PC-9 (cell line): ENCODE results near the gene CHRNA4.

Experiments used
- EZH2 ChIP-seq: fragments of 200-600 bp; sonication (generic); IDR thresholded peaks from 2 replicates; pipeline ENCODE4 v1.8.0; 2017; ENCODE audit warnings: antibody characterized with exemption, low read depth
- TF ChIP-seq, protein P1 (sequence below): fragments of 200-600 bp; sonication (generic); conservative IDR thresholded peaks from 2 replicates; pipeline ENCODE4 v1.6.1; 2017; ENCODE audit warnings: mixed run types, antibody characterized with exemption, mild to moderate bottlenecking, moderate library complexity

DNA sequence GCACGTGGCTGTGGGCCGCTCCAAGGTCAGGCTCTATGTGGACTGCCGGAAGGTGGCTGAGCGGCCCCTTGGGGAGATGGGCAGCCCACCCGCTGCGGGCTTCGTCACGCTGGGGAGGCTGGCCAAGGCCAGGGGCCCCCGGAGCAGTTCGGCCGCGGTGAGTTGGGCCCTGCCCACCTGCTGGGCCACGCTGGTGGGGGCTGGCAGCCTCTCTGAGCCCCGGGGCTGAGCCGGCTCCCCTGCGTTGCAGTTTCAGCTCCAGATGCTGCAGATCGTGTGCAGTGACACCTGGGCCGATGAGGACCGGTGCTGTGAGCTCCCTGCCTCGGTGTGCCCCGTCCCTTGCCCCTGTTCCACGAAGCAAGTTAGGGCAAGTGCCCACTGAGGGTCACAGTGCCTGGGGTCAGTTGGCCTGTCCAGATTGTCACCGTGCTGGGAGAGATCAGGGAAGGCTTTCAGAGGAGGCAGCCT, 41.1 kb downstream of the CHRNA4 start:
- TF ChIP-seq, protein P1, sequence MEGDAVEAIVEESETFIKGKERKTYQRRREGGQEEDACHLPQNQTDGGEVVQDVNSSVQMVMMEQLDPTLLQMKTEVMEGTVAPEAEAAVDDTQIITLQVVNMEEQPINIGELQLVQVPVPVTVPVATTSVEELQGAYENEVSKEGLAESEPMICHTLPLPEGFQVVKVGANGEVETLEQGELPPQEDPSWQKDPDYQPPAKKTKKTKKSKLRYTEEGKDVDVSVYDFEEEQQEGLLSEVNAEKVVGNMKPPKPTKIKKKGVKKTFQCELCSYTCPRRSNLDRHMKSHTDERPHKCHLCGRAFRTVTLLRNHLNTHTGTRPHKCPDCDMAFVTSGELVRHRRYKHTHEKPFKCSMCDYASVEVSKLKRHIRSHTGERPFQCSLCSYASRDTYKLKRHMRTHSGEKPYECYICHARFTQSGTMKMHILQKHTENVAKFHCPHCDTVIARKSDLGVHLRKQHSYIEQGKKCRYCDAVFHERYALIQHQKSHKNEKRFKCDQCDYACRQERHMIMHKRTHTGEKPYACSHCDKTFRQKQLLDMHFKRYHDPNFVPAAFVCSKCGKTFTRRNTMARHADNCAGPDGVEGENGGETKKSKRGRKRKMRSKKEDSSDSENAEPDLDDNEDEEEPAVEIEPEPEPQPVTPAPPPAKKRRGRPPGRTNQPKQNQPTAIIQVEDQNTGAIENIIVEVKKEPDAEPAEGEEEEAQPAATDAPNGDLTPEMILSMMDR, result no peak
- no peak for TF ChIP-seq EZH2
